ENCODE data around the gene ST3GAL3.

Gene ST3GAL3

GRCh38 chr1:43834280-43835081, 127.1 kb downstream of the ST3GAL3 start:
- H3K79me1 ChIP-seq (replicated peaks; ENCODE audit: low read length, poor library complexity, severe bottlenecking) = peaks cover 6% of the 10 kb centered on the region
- peak overlapping the region; percentile 83 for H4K91ac ChIP-seq (ENCODE audit: low read length)
- no peak overlapping the region for H2AFZ ChIP-seq (ENCODE audit: low read depth, low read length)
- H3K4ac ChIP-seq (ENCODE audit: low read depth in 1 of 2, low read length in 2 of 2) = peak overlapping the region; percentile 52 to 62
- peaks cover 7 to 29% of the 10 kb centered on the region in 2 experiments for H3K36me3 ChIP-seq (ENCODE audit: control insufficient read depth in 1 of 2, insufficient read depth in 2 of 2, low read depth in 1 of 2, low read length in 2 of 2)
- H2BK5ac ChIP-seq (ENCODE audit: low read depth, low read length, poor library complexity, severe bottlenecking) = peak overlapping the region; percentile 87
- peak overlapping the region in 1 of 2 experiments; percentile 36 for H3K4me3 ChIP-seq (ENCODE audit: insufficient read depth in 1 of 2, low read depth in 1 of 2, low read length in 2 of 2)
- peak overlapping the region; percentile 88 for H3K27ac ChIP-seq (ENCODE audit: low read length, poor library complexity, severe bottlenecking)
- 72% methylated on average over 14 of the region's 14 CpGs for WGBS
- DNase-seq = peak; percentile 49
- peak overlapping the region; percentile 37 to 68 for H3K18ac ChIP-seq (ENCODE audit: low read depth in 1 of 2, low read length in 2 of 2)
- H3K14ac ChIP-seq (ENCODE audit: low read length in 2 of 2) = peak overlapping the region in 1 of 2 experiments; percentile 3
- H3K27me3 ChIP-seq (ENCODE audit: control insufficient read depth in 1 of 2, insufficient read depth in 1 of 2, low read length in 2 of 2) = peaks cover 0 to 8% of the 10 kb centered on the region in 2 experiments
- H2BK15ac ChIP-seq (ENCODE audit: low read depth, poor library complexity, severe bottlenecking) = no peak overlapping the region
- peaks cover 28% of the 10 kb centered on the region for H3K4me1 ChIP-seq (ENCODE audit: control insufficient read depth, insufficient read depth, low read depth, low read length)
- peak overlapping the region; percentile 21 for H2BK120ac ChIP-seq (ENCODE audit: low read depth, low read length)
- no peak overlapping the region for H3K9ac ChIP-seq (ENCODE audit: low read length)
- peak overlapping the region; percentile 41 for H4K8ac ChIP-seq (ENCODE audit: low read length)
- peak overlapping the region; percentile 4 to 12 for H2BK12ac ChIP-seq (ENCODE audit: low read length in 2 of 2)
- H3K23ac ChIP-seq (ENCODE audit: low read length in 2 of 2) = no peak overlapping the region
- H2AK5ac ChIP-seq (ENCODE audit: low read length, severe bottlenecking) = peak overlapping the region; percentile 97
- H3K9me3 ChIP-seq (ENCODE audit: control insufficient read depth, low read length) = no peaks in the 10 kb centered on the region
- peak overlapping the region; percentile 36 for H3K4me2 ChIP-seq (ENCODE audit: low read length, poor library complexity, severe bottlenecking)

GRCh38 chr1:43835082-43836021, 128.0 kb downstream of the ST3GAL3 start:
- H2BK12ac ChIP-seq (ENCODE audit: low read length in 2 of 2) = peak overlapping the region; percentile 80 to 90
- H3K9me3 ChIP-seq (ENCODE audit: control insufficient read depth, low read length) = no peaks in the 10 kb centered on the region
- peak overlapping the region; percentile 68 to 86 for H3K18ac ChIP-seq (ENCODE audit: low read depth in 1 of 2, low read length in 2 of 2)
- H3K79me1 ChIP-seq (replicated peaks; ENCODE audit: low read length, poor library complexity, severe bottlenecking) = peaks cover 5% of the 10 kb centered on the region
- peak overlapping the region; percentile 83 for H4K91ac ChIP-seq (ENCODE audit: low read length)
- peak overlapping the region in 1 of 2 experiments; percentile 36 for H3K4me3 ChIP-seq (ENCODE audit: insufficient read depth in 1 of 2, low read depth in 1 of 2, low read length in 2 of 2)
- H3K23ac ChIP-seq (ENCODE audit: low read length in 2 of 2) = no peak overlapping the region
- no peak overlapping the region for H3K9ac ChIP-seq (ENCODE audit: low read length)
- peak overlapping the region; percentile 70 for H4K8ac ChIP-seq (ENCODE audit: low read length)
- H3K14ac ChIP-seq (ENCODE audit: low read length in 2 of 2) = peak overlapping the region in 1 of 2 experiments; percentile 61
- no peak overlapping the region for H2BK15ac ChIP-seq (ENCODE audit: low read depth, poor library complexity, severe bottlenecking)
- H3K36me3 ChIP-seq (ENCODE audit: control insufficient read depth in 1 of 2, insufficient read depth in 2 of 2, low read depth in 1 of 2, low read length in 2 of 2) = peaks cover 11 to 36% of the 10 kb centered on the region in 2 experiments
- H3K27me3 ChIP-seq (ENCODE audit: control insufficient read depth in 1 of 2, insufficient read depth in 1 of 2, low read length in 2 of 2) = peaks cover 0 to 8% of the 10 kb centered on the region in 2 experiments
- peak overlapping the region; percentile 16 to 46 for H3K4ac ChIP-seq (ENCODE audit: low read depth in 1 of 2, low read length in 2 of 2)
- peak overlapping the region; percentile 21 for H2BK120ac ChIP-seq (ENCODE audit: low read depth, low read length)
- peak; percentile 96 for DNase-seq
- WGBS = 29% methylated on average over 10 of the region's 11 CpGs
- H2AFZ ChIP-seq (ENCODE audit: low read depth, low read length) = no peak overlapping the region
- peak overlapping the region; percentile 36 for H3K4me2 ChIP-seq (ENCODE audit: low read length, poor library complexity, severe bottlenecking)
- peak overlapping the region; percentile 90 for H2BK5ac ChIP-seq (ENCODE audit: low read depth, low read length, poor library complexity, severe bottlenecking)
- peaks cover 26% of the 10 kb centered on the region for H3K4me1 ChIP-seq (ENCODE audit: control insufficient read depth, insufficient read depth, low read depth, low read length)
- H3K27ac ChIP-seq (ENCODE audit: low read length, poor library complexity, severe bottlenecking) = peak overlapping the region; percentile 88
- H2AK5ac ChIP-seq (ENCODE audit: low read length, severe bottlenecking) = peak overlapping the region; percentile 97

GRCh38 chr1:43836267-43836951, 129.1 kb downstream of the ST3GAL3 start:
- H3K14ac ChIP-seq (ENCODE audit: low read length in 2 of 2) = peak overlapping the region in 1 of 2 experiments; percentile 91
- H3K4me1 ChIP-seq (ENCODE audit: control insufficient read depth, insufficient read depth, low read depth, low read length) = peaks cover 26% of the 10 kb centered on the region
- peak overlapping the region; percentile 75 to 81 for H2BK12ac ChIP-seq (ENCODE audit: low read length in 2 of 2)
- no peak overlapping the region for H3K9ac ChIP-seq (ENCODE audit: low read length)
- peaks cover 8% of the 10 kb centered on the region for H3K79me1 ChIP-seq (replicated peaks; ENCODE audit: low read length, poor library complexity, severe bottlenecking)
- no peak overlapping the region for H3K4me2 ChIP-seq (ENCODE audit: low read length, poor library complexity, severe bottlenecking)
- H3K27me3 ChIP-seq (ENCODE audit: control insufficient read depth in 1 of 2, insufficient read depth in 1 of 2, low read length in 2 of 2) = peaks cover 0 to 8% of the 10 kb centered on the region in 2 experiments
- H2AK5ac ChIP-seq (ENCODE audit: low read length, severe bottlenecking) = peak overlapping the region; percentile 76
- peak overlapping the region; percentile 59 for H2BK5ac ChIP-seq (ENCODE audit: low read depth, low read length, poor library complexity, severe bottlenecking)
- H3K4ac ChIP-seq (ENCODE audit: low read depth in 1 of 2, low read length in 2 of 2) = peak overlapping the region in 1 of 2 experiments; percentile 73
- peak overlapping the region; percentile 90 for H4K91ac ChIP-seq (ENCODE audit: low read length)
- no peak overlapping the region for H3K4me3 ChIP-seq (ENCODE audit: insufficient read depth in 1 of 2, low read depth in 1 of 2, low read length in 2 of 2)
- H2BK120ac ChIP-seq (ENCODE audit: low read depth, low read length) = no peak overlapping the region
- peak overlapping the region; percentile 19 for H4K8ac ChIP-seq (ENCODE audit: low read length)
- no peak for DNase-seq
- peaks cover 4% of the 10 kb centered on the region for H3K9me3 ChIP-seq (ENCODE audit: control insufficient read depth, low read length)
- peak overlapping the region; percentile 88 for H3K27ac ChIP-seq (ENCODE audit: low read length, poor library complexity, severe bottlenecking)
- H3K18ac ChIP-seq (ENCODE audit: low read depth in 1 of 2, low read length in 2 of 2) = peak overlapping the region; percentile 79 to 80
- H2AFZ ChIP-seq (ENCODE audit: low read depth, low read length) = no peak overlapping the region
- peak overlapping the region in 1 of 2 experiments; percentile 81 for H3K23ac ChIP-seq (ENCODE audit: low read length in 2 of 2)
- H3K36me3 ChIP-seq (ENCODE audit: control insufficient read depth in 1 of 2, insufficient read depth in 2 of 2, low read depth in 1 of 2, low read length in 2 of 2) = peaks cover 18 to 44% of the 10 kb centered on the region in 2 experiments
- 81% methylated on average over 5 of the region's 6 CpGs for WGBS
- peak overlapping the region; percentile 54 for H2BK15ac ChIP-seq (ENCODE audit: low read depth, poor library complexity, severe bottlenecking)

Data from mesenchymal stem cell (in vitro differentiated cells and primary cell).